Epithelial cell of esophagus (primary cell): ENCODE data around the gene CDH15.
"Not testable (repeated sequence)": the region's sequence is repeated elsewhere in the genome, so short reads cannot be mapped to it uniquely, and the experiment has no call there.

Source experiments
- DNase-seq: peaks from one replicate; pipeline ENCODE4 v3.0.0; 2010; ENCODE audit warnings: low read depth
- H3K4me3 ChIP-seq: 2 replicates; pipeline ENCODE4 v1.5.1; 2011; ENCODE audit warnings: mild to moderate bottlenecking, low read length, control low read depth
- CTCF ChIP-seq: IDR thresholded peaks from 2 replicates; pipeline ENCODE4 v1.5.1; 2011; ENCODE audit warnings: low read depth, mild to moderate bottlenecking, low read length, control low read depth, inconsistent platforms; ENCODE audit not compliant: insufficient read depth; ENCODE audit errors: missing control alignments

Gene CDH15

GRCh38 chr16:89184933-89185794 is 13.6 kb downstream of the CDH15 start:
- TF ChIP-seq CTCF = no peak
- DNase-seq = no peak
- H3K4me3 ChIP-seq = no peak overlapping the region

DNA sequence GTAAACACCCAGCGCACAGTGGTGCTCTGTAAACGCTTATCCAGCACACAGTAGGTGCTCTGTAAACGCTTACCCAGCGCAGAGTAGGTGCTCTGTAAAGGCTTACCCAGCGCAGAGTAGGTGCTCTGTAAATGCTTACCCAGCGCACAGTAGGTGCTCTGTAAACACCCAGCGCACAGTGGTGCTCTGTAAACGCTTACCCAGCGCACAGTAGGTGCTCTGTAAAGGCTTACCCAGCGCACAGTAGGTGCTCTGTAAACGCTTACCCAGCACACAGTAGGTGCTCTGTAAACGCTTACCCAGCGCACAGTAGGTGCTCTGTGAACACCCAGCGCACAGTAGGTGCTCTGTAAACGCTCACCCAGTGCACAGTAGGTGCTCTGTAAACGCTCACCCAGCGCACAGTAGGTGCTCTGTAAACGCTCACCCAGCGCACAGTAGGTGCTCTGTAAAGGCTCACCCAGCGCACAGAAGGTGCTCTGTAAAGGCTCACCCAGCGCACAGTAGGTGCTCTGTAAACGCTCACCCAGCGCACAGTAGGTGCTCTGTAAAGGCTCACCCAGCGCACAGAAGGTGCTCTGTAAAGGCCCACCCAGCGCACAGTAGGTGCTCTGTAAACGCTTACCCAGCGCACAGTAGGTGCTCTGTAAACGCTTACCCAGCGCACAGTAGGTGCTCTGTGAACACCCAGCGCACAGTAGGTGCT is 14.5 kb downstream of the CDH15 start:
- DNase-seq, H3K4me3 ChIP-seq: not testable (repeated sequence)

GRCh38 chr16:89186593-89187031 is 15.1 kb downstream of the CDH15 start:
- not testable (repeated sequence) for DNase-seq, H3K4me3 ChIP-seq

GRCh38 chr16:89187032-89187769 is 15.7 kb downstream of the CDH15 start:
- TF ChIP-seq CTCF = no peak
- no peak for DNase-seq
- H3K4me3 ChIP-seq = no peak overlapping the region

DNA sequence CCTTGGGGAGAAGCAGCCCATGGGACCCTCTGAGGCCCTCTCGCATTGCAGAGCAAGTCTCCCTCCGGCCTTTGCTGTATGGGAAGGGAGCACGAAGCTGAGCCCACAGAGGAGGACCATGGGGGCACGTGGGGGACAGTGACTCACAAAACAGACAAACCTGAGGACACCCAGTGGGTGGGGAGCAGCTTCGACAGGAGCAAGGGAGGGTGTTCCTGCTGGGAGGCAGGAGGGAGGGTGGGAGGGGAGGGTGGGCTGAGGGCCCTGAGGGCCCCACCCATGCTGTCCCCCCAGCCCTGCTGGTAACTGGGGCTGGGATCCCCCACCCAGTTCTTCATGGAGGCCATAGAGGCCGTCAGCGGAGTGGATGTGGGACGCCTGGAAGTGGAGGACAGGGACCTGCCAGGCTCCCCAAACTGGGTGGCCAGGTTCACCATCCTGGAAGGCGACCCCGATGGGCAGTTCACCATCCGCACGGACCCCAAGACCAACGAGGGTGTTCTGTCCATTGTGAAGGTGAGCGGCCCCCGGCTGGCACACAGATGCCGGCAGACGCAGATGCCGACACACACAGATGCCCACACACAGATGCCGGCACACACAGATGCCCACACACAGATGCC is 16.3 kb downstream of the CDH15 start:
- no peak for DNase-seq
- H3K4me3 ChIP-seq = no peak overlapping the region
- no peak for TF ChIP-seq CTCF

DNA sequence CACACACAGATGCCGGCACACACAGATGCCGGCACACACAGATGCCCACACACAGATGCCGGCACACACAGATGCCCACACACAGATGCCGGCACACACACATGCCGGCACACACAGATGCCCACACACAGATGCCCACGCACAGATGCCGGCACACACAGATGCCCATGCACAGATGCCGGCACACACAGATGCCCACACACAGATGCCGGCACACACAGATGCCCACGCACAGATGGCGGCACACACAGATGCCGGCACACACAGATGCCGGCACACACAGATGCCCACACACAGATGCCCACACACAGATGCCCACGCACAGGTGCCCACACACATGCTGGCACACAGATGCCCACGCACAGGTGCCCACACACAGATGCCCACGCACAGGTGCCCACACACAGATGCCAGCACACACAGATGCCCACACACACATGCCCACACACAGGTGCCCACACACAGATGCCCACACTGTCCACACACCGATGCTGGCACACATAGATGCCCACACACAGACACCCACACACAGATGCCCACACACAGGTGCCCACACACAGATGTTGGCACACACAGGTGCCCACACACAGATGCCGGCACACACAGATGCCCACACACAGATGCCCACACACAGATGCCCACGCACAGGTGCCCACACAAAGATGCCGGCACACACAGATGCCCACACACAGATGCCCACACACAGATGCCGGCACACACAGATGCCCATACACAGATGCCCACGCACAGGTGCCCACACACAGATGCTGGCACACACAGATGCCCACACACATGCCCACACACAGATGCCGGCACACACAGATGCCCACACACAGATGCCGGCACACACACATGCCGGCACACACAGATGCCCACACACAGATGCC is 17.2 kb downstream of the CDH15 start:
- not testable (repeated sequence) for H3K4me3 ChIP-seq, DNase-seq

GRCh38 chr16:89189358-89190025 is 17.9 kb downstream of the CDH15 start:
- no peak for DNase-seq
- no peak overlapping the region for H3K4me3 ChIP-seq
- TF ChIP-seq CTCF = no peak
